Activated B cell treated with CpG ODN at 0.5 μM for 24 hours (primary cell): ENCODE results near the gene SUMF1. TPM values are rescaled to one million over a fixed set of nuclear protein-coding genes. Genes with fewer than 3 reads are reported as not detected.

Experiments
- ATAC-seq: fragments of 200-7000 bp; cut with Tn5 transposase; one replicate; pipeline ENCODE4 v1.10.0; 2021; ENCODE audit warnings: low read depth, mild to moderate bottlenecking, moderate library complexity
- CTCF ChIA-PET: fragments of 350-600 bp; sonication (Branson Sonifier 250); formaldehyde crosslinking; loops from one replicate; lab custom pipeline; 2021; ENCODE audit warnings: antibody characterized with exemption; lab: Charles Lee
- POLR2A ChIA-PET: fragments of 350-600 bp; sonication (Branson Sonifier 250); formaldehyde crosslinking; loops from one replicate; lab custom pipeline; 2021; ENCODE audit warnings: antibody characterized with exemption; lab: Charles Lee
- DNase-seq: peaks from one replicate; pipeline ENCODE4 v3.0.0; 2022
- H3K27ac Mint-ChIP-seq: one replicate; pipeline ENCODE4 v1.8.0; 2020; ENCODE audit warnings: mixed read lengths
- H3K27me3 Mint-ChIP-seq: one replicate; pipeline ENCODE4 v1.8.0; 2021; ENCODE audit warnings: mixed read lengths
- H3K36me3 Mint-ChIP-seq: one replicate; pipeline ENCODE4 v1.8.0; 2021; ENCODE audit warnings: low read depth, mixed read lengths
- H3K4me1 Mint-ChIP-seq: one replicate; pipeline ENCODE4 v1.8.0; 2021; ENCODE audit warnings: mixed read lengths
- H3K4me3 Mint-ChIP-seq: one replicate; pipeline ENCODE4 v1.8.0; 2020; ENCODE audit warnings: mild to moderate bottlenecking, mixed read lengths
- H3K9me3 Mint-ChIP-seq: one replicate; pipeline ENCODE4 v1.8.0; 2020; ENCODE audit warnings: mixed read lengths
- CTCF ChIP-seq: fragments of 200-600 bp; IDR thresholded peaks from one replicate; pipeline ENCODE4 v1.8.0; 2022; ENCODE audit warnings: antibody characterized with exemption, mild to moderate bottlenecking
- intact Hi-C: fragments of 100-400 bp; cut with micrococcal nuclease; formaldehyde crosslinking; loops from one replicate; pipeline ENCODE4 v1.15.1; 2024
- total RNA-seq: library from RNA; stranded (reverse); gene quantifications from 2 replicates; pipeline ENCODE4 v1.2.3, GENCODE V29; 2022

Gene SUMF1
- total RNA-seq, 1 donor from 2014 or later: 20.7 TPM

- no peak overlapping the region for H3K4me3 Mint-ChIP-seq
- no peak for ATAC-seq
- no peaks in the 10 kb centered on the region for H3K4me1 Mint-ChIP-seq
- peaks cover 34% of the 10 kb centered on the region for H3K36me3 Mint-ChIP-seq
- ChIA-PET CTCF (no interaction called here), POLR2A (no interaction called here)
- no peak for TF ChIP-seq CTCF
- intact Hi-C loops: no loop called here
- no peak for DNase-seq
- no peaks in the 10 kb centered on the region for H3K27me3 Mint-ChIP-seq
- H3K27ac Mint-ChIP-seq: no peak overlapping the region
- H3K9me3 Mint-ChIP-seq: no peaks in the 10 kb centered on the region
These were observed 28.8 kb downstream of the SUMF1 start for GRCh38 chr3:4438296-4438695.

DNA sequence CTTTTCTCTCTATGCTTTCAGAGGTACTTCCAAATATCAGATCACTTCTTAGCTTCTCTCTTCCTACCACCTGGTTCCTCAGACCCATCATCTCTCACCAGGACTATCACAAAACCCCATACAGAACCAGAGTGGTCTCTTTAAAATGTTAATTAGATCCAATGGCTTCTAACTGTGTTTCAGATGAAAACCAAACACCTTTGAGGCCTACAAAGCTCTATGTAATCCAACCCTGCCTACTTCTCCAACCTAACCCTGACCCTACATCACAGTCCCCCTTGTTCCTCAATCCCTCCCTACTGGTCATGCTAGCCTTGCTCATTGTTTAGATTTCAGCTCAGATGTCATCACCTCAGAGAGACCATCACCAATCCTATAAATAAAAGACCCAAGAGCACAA lies 34.8 kb downstream of the SUMF1 start:
- ChIA-PET POLR2A (no interaction called here), CTCF (no interaction called here)
- H3K36me3 Mint-ChIP-seq: peaks cover 34% of the 10 kb centered on the region
- intact Hi-C loops: no loop called here
- no peak overlapping the region for H3K27ac Mint-ChIP-seq
- no peak for DNase-seq
- H3K4me1 Mint-ChIP-seq: peaks cover under 1% of the 10 kb centered on the region
- no peak for TF ChIP-seq CTCF
- no peaks in the 10 kb centered on the region for H3K27me3 Mint-ChIP-seq
- no peak overlapping the region for H3K4me3 Mint-ChIP-seq
- peaks cover 10% of the 10 kb centered on the region for H3K9me3 Mint-ChIP-seq
- ATAC-seq: no peak

GRCh38 chr3:4429648-4430350 lies 37.3 kb downstream of the SUMF1 start:
- ATAC-seq (no peak), DNase-seq (no peak)
- Mint-ChIP-seq H3K9me3 (peaks cover 10% of the 10 kb centered on the region), H3K4me1 (peaks cover 20% of the 10 kb centered on the region), H3K36me3 (peaks cover 26% of the 10 kb centered on the region), H3K27me3 (no peaks in the 10 kb centered on the region), H3K27ac (no peak overlapping the region), H3K4me3 (no peak overlapping the region)
- CTCF ChIA-PET: no interaction called here
- TF ChIP-seq CTCF: no peak
- POLR2A ChIA-PET: no interaction called here
- intact Hi-C loops: loop anchor here (5.0 kb wide), 1 partner anchor 203 kb away; no protein-coding TSS in a partner anchor

DNA sequence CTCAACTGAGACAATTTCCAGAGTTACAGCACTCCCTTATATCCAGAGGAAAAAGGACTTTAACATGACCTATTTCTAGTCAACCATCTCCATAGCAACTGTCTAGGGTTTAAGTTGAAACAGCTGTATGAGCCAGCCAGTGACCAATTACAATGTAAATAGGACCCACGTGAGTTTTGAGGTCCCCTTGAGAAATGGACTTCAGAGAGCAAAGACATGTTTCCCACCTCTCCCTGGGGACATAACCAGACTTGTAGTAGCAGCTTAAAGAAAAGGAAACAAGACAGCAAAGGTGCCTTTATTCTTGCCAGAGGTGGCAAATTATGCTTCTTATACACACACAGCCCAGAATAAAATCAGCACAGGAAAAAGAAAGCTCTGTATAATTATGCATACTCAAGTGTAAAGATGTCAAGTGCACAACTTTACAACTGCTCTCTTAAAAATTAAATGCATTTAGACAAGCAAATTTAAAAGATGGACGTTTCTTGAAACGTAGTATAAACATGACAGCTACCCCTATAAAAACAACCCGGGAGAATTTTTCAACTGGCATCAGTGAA lies 40.2 kb downstream of the SUMF1 start:
- TF ChIP-seq CTCF: no peak
- ChIA-PET CTCF (no interaction called here), POLR2A (interaction anchor here (1.4 kb wide), 1 partner anchor 67 kb away, joined by 4 read pairs; the partner anchor contains the start of gene ITPR1)
- Mint-ChIP-seq H3K27ac (peak overlapping the region; percentile 57), H3K9me3 (peaks cover 6% of the 10 kb centered on the region), H3K4me3 (no peak overlapping the region), H3K4me1 (peaks cover 20% of the 10 kb centered on the region), H3K27me3 (no peaks in the 10 kb centered on the region), H3K36me3 (peaks cover 13% of the 10 kb centered on the region)
- intact Hi-C loops: loop anchor here (2.0 to 5.0 kb wide), 3 partner anchors 40 to 205 kb away; partner anchors contain the start of genes ITPR1 and SUMF1
- ATAC-seq (peak; percentile 58), DNase-seq (no peak)

- peaks cover 9% of the 10 kb centered on the region for H3K36me3 Mint-ChIP-seq
- no peak overlapping the region for H3K4me3 Mint-ChIP-seq
- peak overlapping the region; percentile 57 for H3K27ac Mint-ChIP-seq
- ChIA-PET POLR2A (interaction anchor here (1.4 kb wide), 1 partner anchor 67 kb away, joined by 4 read pairs; the partner anchor contains the start of gene ITPR1), CTCF (no interaction called here)
- H3K4me1 Mint-ChIP-seq: peaks cover 25% of the 10 kb centered on the region
- no peaks in the 10 kb centered on the region for H3K27me3 Mint-ChIP-seq
- peaks cover 1% of the 10 kb centered on the region for H3K9me3 Mint-ChIP-seq
- intact Hi-C loops: loop anchor here (2.0 to 5.0 kb wide), 3 partner anchors 40 to 206 kb away; partner anchors contain the start of genes ITPR1 and SUMF1
- DNase-seq (no peak), ATAC-seq (no peak)
- no peak for TF ChIP-seq CTCF
These were observed 40.7 kb downstream of the SUMF1 start for GRCh38 chr3:4426261-4426781.
